Activated gamma-delta T cell treated with anti-CD3 and anti-CD28 coated beads, Interleukin-2, amount 50 U/mL, for 16 hours (primary cell): ENCODE measurements around the gene CHST11.

Experiments
- DNase-seq: peaks from one replicate; pipeline ENCODE4 v3.0.0-alpha.2; 2020; ENCODE audit warnings: low read depth

Gene CHST11

GRCh38 chr12:104433061-104433460, 23.7 kb upstream of the CHST11 start:
- DNase-seq: no peak

- DNase-seq: no peak
Measured at GRCh38 chr12:104434129-104434528, 22.6 kb upstream of the CHST11 start.

GRCh38 chr12:104435175-104435574, 21.6 kb upstream of the CHST11 start:
- no peak for DNase-seq

- DNase-seq: no peak
Measured at GRCh38 chr12:104435765-104436164, 21.0 kb upstream of the CHST11 start.

- no peak for DNase-seq
Measured at GRCh38 chr12:104436790-104437189, 20.0 kb upstream of the CHST11 start.

GRCh38 chr12:104438134-104438533, 18.6 kb upstream of the CHST11 start:
- no peak for DNase-seq

GRCh38 chr12:104439137-104439536, 17.6 kb upstream of the CHST11 start:
- no peak for DNase-seq

GRCh38 chr12:104443008-104443407, 13.7 kb upstream of the CHST11 start:
- DNase-seq: no peak

GRCh38 chr12:104446646-104447421, 9.9 kb upstream of the CHST11 start:
- DNase-seq: no peak

GRCh38 chr12:104448031-104448430, 8.7 kb upstream of the CHST11 start:
- no peak for DNase-seq

- DNase-seq: no peak
Measured at GRCh38 chr12:104448451-104448850, 8.3 kb upstream of the CHST11 start.

GRCh38 chr12:104450700-104451099, 6.0 kb upstream of the CHST11 start:
- no peak for DNase-seq

- no peak for DNase-seq
Measured at GRCh38 chr12:104452087-104452486, 4.7 kb upstream of the CHST11 start.

- no peak for DNase-seq
Measured at GRCh38 chr12:104453133-104453532, 3.6 kb upstream of the CHST11 start.

- no peak for DNase-seq
Measured at GRCh38 chr12:104454997-104455396, 1.8 kb upstream of the CHST11 start.

GRCh38 chr12:104455578-104456416, 951 bp upstream of the CHST11 start:
- DNase-seq: no peak

GRCh38 chr12:104456950-104457745, 400 bp downstream of the CHST11 start:
- no peak for DNase-seq

- DNase-seq: no peak
Measured at GRCh38 chr12:104457746-104458693, 1.3 kb downstream of the CHST11 start.

- no peak for DNase-seq
Measured at GRCh38 chr12:104458694-104459367, 2.1 kb downstream of the CHST11 start.

GRCh38 chr12:104459368-104459909, 2.7 kb downstream of the CHST11 start:
- no peak for DNase-seq
